22Rv1 (cell line): Measurements from ENCODE around the gene SHISA8.

Experiments
- H3K27ac ChIP-seq: fragments of 450-650 bp; 2 replicates; pipeline ENCODE4 v1.5.1; 2017
- ZFX ChIP-seq: fragments of 450-650 bp; IDR thresholded peaks from 2 replicates; pipeline ENCODE4 v1.6.1; 2017; ENCODE audit warnings: antibody characterized with exemption, borderline replicate concordance
- TF ChIP-seq, protein P1 (sequence below): fragments of 450-650 bp; IDR thresholded peaks from 2 replicates; pipeline ENCODE4 v1.5.1; 2017; ENCODE audit warnings: mild to moderate bottlenecking

The SHISA8 gene

DNA sequence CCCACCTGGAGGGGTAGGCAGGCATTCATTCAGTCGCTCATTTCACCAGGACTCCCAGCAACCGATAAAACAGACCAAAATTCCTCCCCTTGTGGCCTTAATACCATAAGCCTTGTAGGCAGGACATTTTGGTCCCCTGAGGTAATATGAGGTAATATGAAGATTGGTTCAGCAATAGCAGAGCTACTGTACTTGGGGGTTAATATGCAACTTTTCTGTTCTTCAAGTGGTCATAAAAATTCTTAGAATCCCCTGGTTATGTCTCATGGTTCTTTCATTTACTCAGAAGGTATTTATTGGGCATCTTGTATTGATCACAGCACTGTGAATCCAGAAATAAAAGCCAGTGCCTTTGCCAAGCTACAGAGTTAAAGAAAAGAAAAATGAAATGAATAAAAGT, 29.8 kb downstream of the SHISA8 start:
- TF ChIP-seq ZFX, result no peak
- TF ChIP-seq, protein P1, sequence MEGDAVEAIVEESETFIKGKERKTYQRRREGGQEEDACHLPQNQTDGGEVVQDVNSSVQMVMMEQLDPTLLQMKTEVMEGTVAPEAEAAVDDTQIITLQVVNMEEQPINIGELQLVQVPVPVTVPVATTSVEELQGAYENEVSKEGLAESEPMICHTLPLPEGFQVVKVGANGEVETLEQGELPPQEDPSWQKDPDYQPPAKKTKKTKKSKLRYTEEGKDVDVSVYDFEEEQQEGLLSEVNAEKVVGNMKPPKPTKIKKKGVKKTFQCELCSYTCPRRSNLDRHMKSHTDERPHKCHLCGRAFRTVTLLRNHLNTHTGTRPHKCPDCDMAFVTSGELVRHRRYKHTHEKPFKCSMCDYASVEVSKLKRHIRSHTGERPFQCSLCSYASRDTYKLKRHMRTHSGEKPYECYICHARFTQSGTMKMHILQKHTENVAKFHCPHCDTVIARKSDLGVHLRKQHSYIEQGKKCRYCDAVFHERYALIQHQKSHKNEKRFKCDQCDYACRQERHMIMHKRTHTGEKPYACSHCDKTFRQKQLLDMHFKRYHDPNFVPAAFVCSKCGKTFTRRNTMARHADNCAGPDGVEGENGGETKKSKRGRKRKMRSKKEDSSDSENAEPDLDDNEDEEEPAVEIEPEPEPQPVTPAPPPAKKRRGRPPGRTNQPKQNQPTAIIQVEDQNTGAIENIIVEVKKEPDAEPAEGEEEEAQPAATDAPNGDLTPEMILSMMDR, result no peak
- no peak overlapping the region for H3K27ac ChIP-seq

DNA sequence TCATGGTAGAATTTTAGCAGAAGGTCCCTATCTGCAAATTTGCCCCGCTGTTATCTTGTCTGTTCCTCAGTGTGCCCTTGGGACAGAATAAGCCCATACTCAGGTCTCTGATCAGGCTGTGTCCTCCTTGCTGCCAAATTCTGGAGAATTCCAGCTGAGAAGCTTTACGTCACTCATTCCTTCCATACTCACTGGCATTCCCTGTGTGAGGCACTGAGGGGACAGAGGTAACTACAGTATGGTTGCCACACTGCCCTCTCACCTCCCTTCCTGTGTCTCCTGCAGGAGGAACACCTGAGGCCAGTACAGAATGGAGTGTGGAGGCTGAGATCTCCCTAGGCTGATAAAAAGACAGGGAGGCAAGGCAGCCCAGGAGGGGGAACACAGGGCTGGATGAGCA, 31.5 kb downstream of the SHISA8 start:
- H3K27ac ChIP-seq, result no peak overlapping the region
- TF ChIP-seq, protein P1, result no peak
- no peak for TF ChIP-seq ZFX

DNA sequence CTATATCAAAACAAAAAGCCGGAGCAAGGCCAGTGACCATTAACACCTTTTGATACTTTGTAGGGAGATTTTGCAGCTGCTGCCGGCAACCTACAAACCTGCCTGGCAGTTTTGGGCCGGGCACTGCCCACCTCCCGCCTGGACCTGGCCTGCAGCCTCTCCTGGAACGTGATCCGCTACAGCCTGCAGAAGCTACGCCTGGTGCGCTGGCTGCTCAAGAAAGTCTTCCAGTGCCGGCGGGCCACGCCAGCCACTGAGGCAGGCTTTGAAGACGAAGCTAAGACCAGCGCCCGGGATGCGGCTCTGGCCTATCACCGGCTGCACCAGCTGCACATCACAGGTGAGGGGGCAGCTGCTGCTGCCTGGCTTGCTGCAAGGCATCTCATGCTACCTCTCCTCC, 34.2 kb downstream of the SHISA8 start:
- H3K27ac ChIP-seq, result no peak overlapping the region
- TF ChIP-seq, protein P1, result no peak
- no peak for TF ChIP-seq ZFX

DNA sequence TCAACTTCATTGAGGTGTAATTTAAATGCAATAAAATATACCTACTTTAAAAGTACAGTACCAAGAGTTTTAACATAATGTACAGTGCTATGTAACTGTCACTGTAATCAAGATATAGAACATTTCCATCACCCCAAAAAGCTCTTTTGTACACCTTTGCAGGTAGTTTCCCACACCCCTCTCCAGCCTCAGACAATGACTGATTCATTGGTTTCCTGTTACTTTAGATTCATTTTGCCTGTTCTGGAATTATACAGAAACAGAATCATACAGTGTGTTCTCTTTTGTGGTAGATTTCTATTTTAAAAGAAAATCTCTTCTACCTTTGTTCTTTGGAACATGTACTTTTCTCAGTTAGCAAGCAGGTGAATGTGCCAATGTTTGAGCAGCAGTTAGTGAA, 38.2 kb downstream of the SHISA8 start:
- no peak overlapping the region for H3K27ac ChIP-seq
- TF ChIP-seq, protein P1, result no peak
- TF ChIP-seq ZFX, result no peak

DNA sequence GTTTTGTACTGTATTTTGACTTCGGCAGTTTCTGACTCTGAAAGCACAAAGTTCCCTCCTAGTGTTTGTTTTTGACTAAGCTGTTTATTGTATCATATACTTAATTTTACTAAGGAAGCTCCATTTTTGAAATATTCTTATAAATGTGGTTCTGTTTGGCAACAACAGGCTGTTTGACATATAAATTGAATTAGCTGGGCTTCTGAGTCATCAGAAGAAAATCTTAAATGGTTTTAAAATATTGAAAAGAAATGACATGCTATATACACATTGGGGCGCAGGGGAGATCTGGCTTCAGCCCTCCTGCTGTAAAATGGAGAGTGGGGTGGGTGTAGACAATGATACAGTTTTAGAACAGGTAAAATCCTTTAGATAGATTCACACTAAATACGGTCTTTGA, 38.6 kb downstream of the SHISA8 start:
- TF ChIP-seq, protein P1, result no peak
- no peak for TF ChIP-seq ZFX
- no peak overlapping the region for H3K27ac ChIP-seq

DNA sequence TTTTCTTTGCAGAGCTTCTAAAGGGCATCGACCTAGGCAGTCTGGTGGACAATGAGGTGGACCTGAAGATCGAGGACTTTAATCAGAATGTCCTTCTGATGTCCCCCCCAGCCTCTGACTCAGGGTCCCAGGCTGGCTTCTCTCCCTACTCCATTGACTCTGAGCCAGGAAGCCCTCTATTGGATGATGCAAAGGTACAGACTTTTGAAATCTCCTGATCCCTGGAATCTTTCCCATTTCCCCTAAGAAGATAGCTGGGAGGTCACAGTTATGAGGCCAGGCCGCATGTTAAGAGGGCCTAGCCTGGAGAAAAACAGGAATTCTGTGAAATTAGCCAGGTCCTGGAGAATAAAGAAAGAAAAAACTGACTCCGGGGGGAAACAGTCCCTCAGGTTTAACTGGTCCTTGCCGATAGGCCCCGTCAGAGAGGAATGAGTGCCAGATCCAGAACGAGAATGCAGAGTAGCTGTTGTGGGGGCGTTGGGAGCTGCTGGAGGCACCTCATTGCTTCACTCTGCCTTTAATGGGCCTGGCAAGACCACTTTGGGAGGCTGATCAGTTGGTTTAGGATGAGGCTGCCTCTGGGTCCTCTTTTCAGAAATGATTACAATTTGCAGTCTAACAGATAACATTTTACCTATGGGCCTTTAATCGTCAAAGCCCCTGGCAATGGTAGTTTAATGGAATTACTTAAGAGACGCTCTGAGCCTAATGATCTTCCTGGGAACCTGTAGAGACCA, 39.2 kb downstream of the SHISA8 start:
- TF ChIP-seq, protein P1, result no peak
- TF ChIP-seq ZFX, result no peak
- H3K27ac ChIP-seq, result no peak overlapping the region

DNA sequence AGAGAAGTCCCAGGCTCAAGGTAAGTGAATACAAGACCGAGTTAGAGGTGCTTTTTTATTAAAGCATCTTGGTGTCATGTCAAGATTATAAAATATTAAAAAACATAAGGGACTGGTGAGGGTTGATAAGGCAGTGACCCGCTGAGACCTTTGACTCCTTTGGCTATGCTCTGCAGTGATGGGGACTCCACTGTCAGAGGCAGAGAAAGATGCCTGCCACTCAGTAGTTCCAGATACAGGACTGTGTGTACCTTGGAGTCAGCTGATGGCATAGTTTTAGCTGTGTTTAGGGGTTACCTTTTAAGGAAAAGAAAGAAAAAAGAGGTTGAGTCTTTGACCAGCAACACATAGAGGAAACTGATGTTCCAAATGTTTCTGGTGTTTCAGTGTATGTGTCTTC, 40.8 kb downstream of the SHISA8 start:
- TF ChIP-seq ZFX, result no peak
- TF ChIP-seq, protein P1, result no peak
- H3K27ac ChIP-seq, result no peak overlapping the region
